Activated T-helper 1 cell treated with anti-CD3 and anti-CD28 coated beads, Interleukin-2, amount 50 U/mL, for 16 hours (primary cell): Measurements from ENCODE around the gene AHDC1.
"Not testable (repeated sequence)": the region's sequence is repeated elsewhere in the genome, so short reads cannot be mapped to it uniquely, and the experiment has no call there.

Experiments used
- DNase-seq, 2 donors: peaks; one replicate each; pipeline ENCODE4 v3.0.0-alpha.2; 2020; ENCODE audit warnings: low read depth in 1 of 2, low spot score in 1 of 2

AHDC1 gene

GRCh38 chr1:27564710-27565649 is 39.0 kb downstream of the AHDC1 start:
- DNase-seq: no peak

GRCh38 chr1:27563591-27564471 is 40.1 kb downstream of the AHDC1 start:
- DNase-seq: no peak

- DNase-seq: no peak
Measured at GRCh38 chr1:27563341-27563590, 40.7 kb downstream of the AHDC1 start.

- no peak for DNase-seq
Measured at GRCh38 chr1:27562534-27563340, 41.2 kb downstream of the AHDC1 start.

GRCh38 chr1:27562021-27562420 is 41.9 kb downstream of the AHDC1 start:
- no peak for DNase-seq

GRCh38 chr1:27561124-27561899 is 42.6 kb downstream of the AHDC1 start:
- DNase-seq: no peak

- DNase-seq: no peak
Measured at GRCh38 chr1:27560268-27561123, 43.4 kb downstream of the AHDC1 start.

- no peak for DNase-seq
Measured at GRCh38 chr1:27559466-27560030, 44.4 kb downstream of the AHDC1 start.

- DNase-seq: no peak
Measured at GRCh38 chr1:27557596-27558340, 46.2 kb downstream of the AHDC1 start.

- peak; percentile 47 to 59 for DNase-seq
Measured at GRCh38 chr1:27556781-27557595, 47.0 kb downstream of the AHDC1 start.

- DNase-seq: no peak
Measured at GRCh38 chr1:27556435-27556780, 47.5 kb downstream of the AHDC1 start.

- DNase-seq: no peak
Measured at GRCh38 chr1:27555700-27556424, 48.1 kb downstream of the AHDC1 start.

GRCh38 chr1:27554759-27555699 is 48.9 kb downstream of the AHDC1 start:
- no peak for DNase-seq

- DNase-seq: no peak
Measured at GRCh38 chr1:27554293-27554692, 49.7 kb downstream of the AHDC1 start.

- DNase-seq: not testable (repeated sequence)
Measured at GRCh38 chr1:27553823-27554222, 50.1 kb downstream of the AHDC1 start.

- DNase-seq: no peak
Measured at GRCh38 chr1:27552911-27553420, 51.0 kb downstream of the AHDC1 start.
